Measurements from ENCODE around the gene SPOCD1. TPM values are rescaled to one million over a fixed set of nuclear protein-coding genes. Genes with fewer than 3 reads are reported as not detected.

The SPOCD1 gene
- total RNA-seq, 1 experiment from 2014 or later = 0.54 TPM

- Histone ChIP-seq H3K27ac (ENCODE audit: low read length) (no peak overlapping the region), H3K4me1 (ENCODE audit: control insufficient read depth, insufficient read depth, low read length) (peaks cover 34% of the 10 kb centered on the region), H3K36me3 (ENCODE audit: control insufficient read depth, insufficient read depth, low read length) (no peaks in the 10 kb centered on the region), H3K4me3 (ENCODE audit: low read depth in 2 of 2, low read length in 2 of 2) (no peak overlapping the region), H3K9me3 (ENCODE audit: control insufficient read depth, insufficient read depth, low read depth, low read length) (no peaks in the 10 kb centered on the region), H3K27me3 (ENCODE audit: control insufficient read depth, insufficient read depth, low read length) (no peaks in the 10 kb centered on the region)
- ChIA-PET CTCF (no interaction called here), POLR2A (no interaction called here)
- TF ChIP-seq TCF7L2 (IDR thresholded peaks at IDR 0.05; ENCODE audit: low read depth, low read length) (no peak), REST (IDR thresholded peaks at IDR 0.05; ENCODE audit: insufficient read depth in 1 of 2, low read depth in 2 of 2, low read length in 1 of 2) (no peak), CTCF (IDR thresholded peaks at IDR 0.05) (no peak), SIN3A (IDR thresholded peaks at IDR 0.05; ENCODE audit: borderline replicate concordance, insufficient read depth, low read depth, low read length) (no peak), POLR2AphosphoS5 (IDR thresholded peaks at IDR 0.05; ENCODE audit: low read depth, low read length) (no peak)
- no peak for DNase-seq (ENCODE audit: low read depth, low spot score)
- intact Hi-C loops (cut with micrococcal nuclease; ENCODE audit: unreplicated experiment) = no loop called here
- BruUV-seq (replicated peaks) = no TSS peak
- in situ Hi-C loops (cut with HindIII; ENCODE audit: low pct_unique_long_range_greater_than_20kb, low sequenced_read_pairs) = no loop called here
- ATAC-seq = no peak
These were observed 59.2 kb downstream of the SPOCD1 start for GRCh38 chr1:31756578-31756977.

- in situ Hi-C loops (cut with HindIII; ENCODE audit: low pct_unique_long_range_greater_than_20kb, low sequenced_read_pairs) (no loop called here), intact Hi-C loops (cut with micrococcal nuclease; ENCODE audit: unreplicated experiment) (no loop called here)
- Histone ChIP-seq H3K4me3 (ENCODE audit: low read depth in 2 of 2, low read length in 2 of 2) (no peak overlapping the region), H3K9me3 (ENCODE audit: control insufficient read depth, insufficient read depth, low read depth, low read length) (no peaks in the 10 kb centered on the region), H3K4me1 (ENCODE audit: control insufficient read depth, insufficient read depth, low read length) (peaks cover 30% of the 10 kb centered on the region), H3K27me3 (ENCODE audit: control insufficient read depth, insufficient read depth, low read length) (no peaks in the 10 kb centered on the region), H3K36me3 (ENCODE audit: control insufficient read depth, insufficient read depth, low read length) (no peaks in the 10 kb centered on the region), H3K27ac (ENCODE audit: low read length) (no peak overlapping the region)
- ChIA-PET CTCF (no interaction called here), POLR2A (no interaction called here)
- ATAC-seq = no peak
- DNase-seq (ENCODE audit: low read depth, low spot score) = no peak
- no TSS peak for BruUV-seq (replicated peaks)
- TF ChIP-seq TCF7L2 (IDR thresholded peaks at IDR 0.05; ENCODE audit: low read depth, low read length) (no peak), CTCF (IDR thresholded peaks at IDR 0.05) (no peak), POLR2AphosphoS5 (IDR thresholded peaks at IDR 0.05; ENCODE audit: low read depth, low read length) (no peak), REST (IDR thresholded peaks at IDR 0.05; ENCODE audit: insufficient read depth in 1 of 2, low read depth in 2 of 2, low read length in 1 of 2) (no peak), SIN3A (IDR thresholded peaks at IDR 0.05; ENCODE audit: borderline replicate concordance, insufficient read depth, low read depth, low read length) (no peak)
These were observed 59.9 kb downstream of the SPOCD1 start for GRCh38 chr1:31755850-31756492.

Data from Panc1 (cell line).